Stimulated activated CD4-positive, alpha-beta T cell treated with anti-CD3 and anti-CD28 coated beads, Interleukin-12 subunit alpha, Interleukin-12 subunit beta, amount 100 ng/mL, for 48 hours (primary cell): ENCODE measurements around the gene ATP11A.
"Not testable (repeated sequence)": the region's sequence is repeated elsewhere in the genome, so short reads cannot be mapped to it uniquely, and the experiment has no call there.

Source experiments
- DNase-seq, 3 donors: peaks; one replicate each; pipeline ENCODE4 v3.0.0-alpha.2; 2020; ENCODE audit warnings: low read depth in 2 of 3, low spot score in 1 of 3

The ATP11A gene

GRCh38 chr13:112876305-112877000 lies 186.6 kb downstream of the ATP11A start:
- no peak for DNase-seq

GRCh38 chr13:112877066-112877465 lies 187.2 kb downstream of the ATP11A start:
- DNase-seq: no peak

GRCh38 chr13:112877539-112877938 lies 187.7 kb downstream of the ATP11A start:
- DNase-seq: no peak

GRCh38 chr13:112877976-112878955 lies 188.4 kb downstream of the ATP11A start:
- no peak for DNase-seq

- DNase-seq: no peak
These were observed 189.5 kb downstream of the ATP11A start for GRCh38 chr13:112879283-112879833.

- no peak for DNase-seq
These were observed 190.4 kb downstream of the ATP11A start for GRCh38 chr13:112880221-112880641.

GRCh38 chr13:112880976-112881540 lies 191.2 kb downstream of the ATP11A start:
- no peak for DNase-seq

GRCh38 chr13:112881656-112882554 lies 192.1 kb downstream of the ATP11A start:
- no peak for DNase-seq

GRCh38 chr13:112882555-112883024 lies 192.8 kb downstream of the ATP11A start:
- DNase-seq: no peak

GRCh38 chr13:112883241-112883945 lies 193.6 kb downstream of the ATP11A start:
- no peak for DNase-seq

- DNase-seq: not testable (repeated sequence)
These were observed 194.9 kb downstream of the ATP11A start for GRCh38 chr13:112884700-112885099.

- DNase-seq: no peak
These were observed 195.5 kb downstream of the ATP11A start for GRCh38 chr13:112885242-112885781.

GRCh38 chr13:112885782-112886268 lies 196.0 kb downstream of the ATP11A start:
- DNase-seq: no peak

GRCh38 chr13:112887151-112887550 lies 197.3 kb downstream of the ATP11A start:
- no peak for DNase-seq

GRCh38 chr13:112887557-112887991 lies 197.7 kb downstream of the ATP11A start:
- no peak for DNase-seq

GRCh38 chr13:112888238-112889111 lies 198.6 kb downstream of the ATP11A start:
- no peak for DNase-seq

- DNase-seq: no peak
These were observed 199.8 kb downstream of the ATP11A start for GRCh38 chr13:112889351-112890290.
